ENCODE data around the gene MRPS26.
A peak's percentile ranks its signal among the peaks of the same experiment; 100 is the strongest.

MRPS26 gene

DNA sequence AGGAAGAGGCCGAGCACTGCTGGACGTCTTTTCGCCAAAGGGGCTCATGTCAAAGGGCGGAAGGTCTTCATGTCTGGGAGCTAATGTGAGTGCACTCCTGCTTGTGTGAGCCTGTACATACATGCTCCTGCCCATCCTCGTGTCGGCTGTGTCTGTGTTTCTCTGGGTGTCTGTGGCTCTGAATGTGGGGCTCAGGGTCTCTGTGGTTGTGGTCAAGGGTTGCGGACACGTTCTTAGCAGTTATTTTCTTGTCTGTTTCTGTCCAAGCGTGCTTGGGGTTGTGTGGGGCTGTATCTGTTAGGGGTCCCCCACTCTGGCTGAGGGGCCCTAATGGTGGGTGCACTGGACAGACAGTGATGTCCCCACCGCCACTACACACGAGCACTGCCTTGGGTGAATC, 35.8 kb downstream of the MRPS26 start:
- ATAC-seq (no peak), DNase-seq (no peak)
- no peaks in the 10 kb centered on the region for H3K9me3 Mint-ChIP-seq
- peaks cover 38% of the 10 kb centered on the region for H3K4me1 Mint-ChIP-seq
- no peak overlapping the region for H3K4me3 Mint-ChIP-seq
- H3K27me3 Mint-ChIP-seq, result peaks cover 59% of the 10 kb centered on the region
- no peak overlapping the region for H3K27ac Mint-ChIP-seq

DNA sequence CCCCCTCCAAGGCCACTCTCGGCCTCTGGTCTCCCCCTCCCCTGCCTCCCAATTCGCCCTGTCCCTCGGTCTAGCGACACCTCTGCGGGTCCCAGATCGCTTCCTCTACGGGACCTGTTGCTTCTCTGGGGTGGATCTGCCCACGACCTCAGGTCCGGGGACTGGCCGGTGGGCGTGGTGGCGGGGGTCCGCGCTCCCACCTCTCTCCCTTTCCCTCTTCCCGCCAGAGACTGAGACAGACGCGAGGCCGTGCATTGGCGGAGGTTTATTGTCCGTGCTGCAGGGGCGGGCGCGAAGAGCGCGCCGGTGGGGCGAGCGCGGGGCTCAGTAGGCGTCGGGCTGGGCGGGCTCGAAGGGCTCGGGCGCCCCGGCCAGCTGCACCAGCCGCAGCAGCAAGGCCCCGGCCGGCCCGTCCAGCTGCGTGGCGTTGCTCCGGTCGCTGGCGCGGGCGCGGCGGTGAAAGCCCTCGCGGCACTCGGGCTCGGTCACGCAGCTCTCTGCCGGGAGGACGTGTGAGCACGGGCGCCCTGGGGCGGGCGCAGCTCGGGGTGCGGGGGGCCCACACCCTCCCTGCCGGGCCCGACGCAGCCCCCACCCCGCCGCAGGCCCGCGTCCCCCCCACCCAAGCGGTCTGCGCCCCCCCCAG, 36.6 kb downstream of the MRPS26 start:
- no peaks in the 10 kb centered on the region for H3K9me3 Mint-ChIP-seq
- no peak overlapping the region for H3K27ac Mint-ChIP-seq
- peak; percentile 67 for ATAC-seq
- H3K4me1 Mint-ChIP-seq, result peaks cover 30% of the 10 kb centered on the region
- H3K27me3 Mint-ChIP-seq, result peaks cover 59% of the 10 kb centered on the region
- H3K4me3 Mint-ChIP-seq, result peak overlapping the region; percentile 54 to 68
- no peak for DNase-seq

DNA sequence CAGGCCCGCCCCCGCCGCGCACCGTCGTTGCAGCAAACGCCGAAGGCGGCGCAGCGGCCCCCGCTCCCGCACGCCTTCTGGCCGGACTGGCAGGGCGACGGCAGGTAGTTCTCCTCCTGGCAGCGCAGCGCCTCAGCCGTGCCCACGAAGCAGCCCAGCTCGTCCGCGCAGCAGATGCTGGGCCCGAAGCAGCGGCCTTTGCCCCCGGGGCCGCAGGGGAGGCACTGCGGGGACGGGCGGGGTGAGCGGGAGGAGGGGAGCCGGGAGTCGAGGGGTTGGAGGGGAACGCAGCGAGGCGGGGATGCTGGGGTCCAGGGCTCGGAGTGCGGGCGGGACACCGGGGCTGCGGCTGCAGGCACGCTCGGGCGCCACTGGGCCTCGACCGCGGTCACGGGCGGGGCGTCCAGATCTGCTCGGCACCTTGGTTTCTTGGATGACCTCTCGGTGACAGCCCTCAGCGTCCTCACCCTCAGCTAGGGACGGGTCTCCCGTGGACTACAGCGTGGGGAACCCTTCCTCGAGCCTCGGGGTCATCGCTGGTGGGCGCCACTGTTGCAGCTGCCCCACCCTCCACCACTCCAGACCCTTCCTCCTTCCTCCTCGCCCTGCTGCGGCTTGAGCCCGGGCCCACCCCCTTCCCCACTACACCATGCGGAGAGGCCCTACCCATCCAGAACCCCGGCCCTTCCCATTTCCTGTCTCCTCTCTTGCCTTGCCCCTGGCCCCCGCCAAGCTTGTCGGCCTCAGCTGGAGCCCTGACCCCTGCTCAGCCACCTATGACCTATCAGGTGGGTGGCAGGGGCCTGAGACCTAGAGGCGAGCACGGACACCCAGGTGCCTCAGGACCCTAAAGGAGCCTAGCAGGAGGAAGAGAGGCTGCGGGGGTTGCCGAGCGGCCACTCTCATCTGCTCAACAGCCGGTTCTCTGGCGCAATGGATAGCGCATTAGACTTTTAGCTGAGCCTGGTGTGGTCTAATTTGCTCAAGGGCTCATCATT, 37.4 kb downstream of the MRPS26 start:
- Mint-ChIP-seq H3K27me3 (peaks cover 59% of the 10 kb centered on the region), H3K4me1 (peaks cover 24% of the 10 kb centered on the region), H3K4me3 (peak overlapping the region; percentile 44 to 81), H3K27ac (no peak overlapping the region), H3K9me3 (no peaks in the 10 kb centered on the region)
- no peak for DNase-seq
- ATAC-seq, result peak; percentile 50

DNA sequence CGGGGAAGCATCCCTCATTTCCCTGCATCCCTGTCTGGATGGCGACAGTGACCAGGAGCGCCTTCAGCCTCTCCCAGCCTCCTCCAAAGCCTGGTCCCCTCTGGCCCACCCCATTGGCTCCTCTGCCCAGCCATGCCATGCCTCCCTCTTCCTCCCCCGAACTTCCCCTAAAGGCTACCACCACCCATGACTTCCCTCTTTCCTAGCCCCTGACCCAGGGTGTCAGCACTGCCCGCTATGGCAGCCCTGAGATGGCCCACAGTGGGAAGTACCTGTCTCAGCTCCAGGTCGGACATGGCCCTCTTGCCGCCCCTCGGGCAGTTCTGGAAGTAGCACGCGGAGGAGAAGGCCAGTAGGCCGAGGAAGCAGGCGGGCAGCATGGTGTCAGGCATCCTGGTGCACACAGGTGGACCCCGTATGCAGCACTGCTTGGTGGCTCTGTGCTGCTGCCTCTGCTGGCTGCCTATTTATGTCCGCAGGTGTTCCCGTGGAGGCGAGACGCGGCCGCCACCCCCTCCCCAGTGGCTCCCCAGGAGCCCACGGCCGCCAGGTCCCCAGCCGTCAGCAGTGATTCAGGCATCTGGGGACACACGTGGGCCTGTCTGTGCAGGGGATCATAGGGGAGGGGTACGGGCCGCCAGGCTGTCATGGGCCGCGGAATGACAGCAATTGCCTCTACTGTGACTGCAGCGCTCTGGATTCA, 38.6 kb downstream of the MRPS26 start, which contains the start of gene AVP:
Gene AVP (minus strand): TSS at position 442 of the 703 bp plus-strand sequence. CDS start 50 bp downstream, at position 392.
- ATAC-seq, result no peak
- H3K4me1 Mint-ChIP-seq, result peaks cover 24% of the 10 kb centered on the region
- peak within 1 kb of the TSS; percentile 44 to 81 for H3K4me3 Mint-ChIP-seq

DNA sequence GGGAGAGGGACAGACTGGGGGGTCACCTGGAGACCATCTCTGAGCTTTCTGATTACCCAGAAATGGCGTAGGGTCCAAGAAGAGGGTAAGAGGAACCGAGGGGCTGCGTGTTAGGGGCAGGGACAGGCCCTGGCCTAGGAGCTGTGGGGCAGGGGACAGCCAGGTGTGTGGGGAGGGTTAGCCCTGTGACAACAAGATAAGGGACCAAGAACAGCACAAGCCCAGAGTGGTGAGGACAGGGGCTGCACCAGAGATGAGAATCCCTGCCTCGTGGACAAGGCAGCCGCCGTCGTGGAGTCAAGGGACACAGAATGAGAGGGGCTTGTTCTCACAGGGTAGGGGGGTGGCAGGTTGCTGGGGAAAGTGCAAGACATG, 39.1 kb downstream of the MRPS26 start:
- Mint-ChIP-seq H3K27ac (peak overlapping the region in 1 of 2 donors; percentile 27), H3K4me1 (peaks cover 25% of the 10 kb centered on the region), H3K27me3 (peaks cover 49% of the 10 kb centered on the region), H3K4me3 (no peak overlapping the region), H3K9me3 (no peaks in the 10 kb centered on the region)
- DNase-seq (no peak), ATAC-seq (no peak)

More for the DNA sequence above, 38.6 kb downstream of the MRPS26 start, which contains the start of gene AVP:
- DNase-seq, result no peak
- peak within 1 kb of the TSS in 1 of 2 donors; percentile 27 for H3K27ac Mint-ChIP-seq
- H3K27me3 Mint-ChIP-seq, result peaks cover 51% of the 10 kb centered on the region
- no peaks in the 10 kb centered on the region for H3K9me3 Mint-ChIP-seq

DNA sequence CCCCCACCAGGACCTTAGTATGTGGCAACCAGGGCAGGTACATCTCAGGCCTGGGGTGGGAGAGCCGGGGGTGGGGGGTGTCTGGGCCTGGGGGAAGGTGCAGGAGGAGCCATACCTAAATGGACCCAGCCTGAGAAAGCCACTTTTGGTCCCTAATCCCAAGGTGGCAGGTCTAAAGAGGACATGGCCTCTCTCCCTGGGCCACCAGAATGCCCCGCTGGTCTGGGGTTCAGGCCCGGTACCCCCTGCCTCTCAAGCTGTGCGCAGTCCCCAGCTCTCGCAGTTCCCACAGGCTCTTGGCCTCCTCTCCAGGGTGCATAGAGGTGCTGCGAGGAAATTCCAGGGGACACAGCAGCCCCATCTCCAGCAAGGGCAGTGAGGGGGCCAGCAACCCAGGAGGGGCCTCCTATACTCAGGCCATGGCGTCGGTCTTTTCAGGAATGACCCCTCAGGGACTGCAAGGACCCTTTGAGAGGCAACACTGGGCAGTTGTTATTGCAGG, 39.8 kb downstream of the MRPS26 start:
- Mint-ChIP-seq H3K4me3 (no peak overlapping the region), H3K27me3 (peaks cover 43% of the 10 kb centered on the region), H3K4me1 (peaks cover 31% of the 10 kb centered on the region), H3K9me3 (no peaks in the 10 kb centered on the region), H3K27ac (no peak overlapping the region)
- DNase-seq (no peak), ATAC-seq (no peak)

DNA sequence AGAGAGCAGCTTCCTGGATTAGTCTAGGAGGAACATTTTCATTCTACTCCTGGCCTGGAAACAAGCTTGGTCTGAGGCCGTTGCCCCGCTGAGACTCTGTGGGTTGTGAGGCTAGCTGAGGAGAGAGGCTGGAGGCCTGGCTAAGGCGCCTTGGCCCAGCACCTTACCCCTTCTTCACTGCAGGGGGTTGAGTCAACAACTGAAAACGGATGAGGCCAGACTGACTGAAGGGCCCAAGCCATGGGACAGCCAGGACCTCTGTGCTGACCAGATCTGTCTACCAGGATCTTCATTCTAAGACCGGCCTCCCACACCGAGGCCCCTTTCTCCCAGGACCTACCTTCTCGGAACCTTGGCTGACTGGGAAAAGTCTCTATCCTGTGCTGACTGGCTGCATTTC, 42.2 kb downstream of the MRPS26 start:
- Mint-ChIP-seq H3K27ac (no peak overlapping the region), H3K4me1 (peaks cover 41% of the 10 kb centered on the region), H3K27me3 (peaks cover 22% of the 10 kb centered on the region), H3K4me3 (no peak overlapping the region), H3K9me3 (no peaks in the 10 kb centered on the region)
- DNase-seq (no peak), ATAC-seq (no peak)

DNA sequence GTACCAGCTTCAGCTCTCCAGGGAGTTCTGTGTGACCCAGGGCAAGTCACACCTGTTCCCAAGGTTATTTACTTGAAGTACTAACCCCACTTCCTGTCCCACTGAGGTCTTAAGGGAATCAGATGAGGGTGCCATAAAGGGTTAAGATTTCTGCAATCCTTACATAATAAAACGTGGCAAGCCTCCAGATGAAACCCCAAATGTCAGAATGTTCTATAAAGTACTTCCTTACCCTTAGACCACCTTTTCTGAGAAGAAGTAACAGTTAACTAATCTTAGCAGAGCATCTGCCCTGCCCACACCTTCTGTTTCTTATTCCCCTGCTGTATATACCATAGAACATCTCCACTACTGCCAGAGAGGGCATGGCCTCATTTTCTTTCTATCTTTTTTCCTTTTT, 44.7 kb downstream of the MRPS26 start:
- Mint-ChIP-seq H3K27me3 (no peaks in the 10 kb centered on the region), H3K27ac (no peak overlapping the region), H3K9me3 (no peaks in the 10 kb centered on the region), H3K4me1 (peaks cover 32% of the 10 kb centered on the region), H3K4me3 (no peak overlapping the region)
- DNase-seq (no peak), ATAC-seq (no peak)

DNA sequence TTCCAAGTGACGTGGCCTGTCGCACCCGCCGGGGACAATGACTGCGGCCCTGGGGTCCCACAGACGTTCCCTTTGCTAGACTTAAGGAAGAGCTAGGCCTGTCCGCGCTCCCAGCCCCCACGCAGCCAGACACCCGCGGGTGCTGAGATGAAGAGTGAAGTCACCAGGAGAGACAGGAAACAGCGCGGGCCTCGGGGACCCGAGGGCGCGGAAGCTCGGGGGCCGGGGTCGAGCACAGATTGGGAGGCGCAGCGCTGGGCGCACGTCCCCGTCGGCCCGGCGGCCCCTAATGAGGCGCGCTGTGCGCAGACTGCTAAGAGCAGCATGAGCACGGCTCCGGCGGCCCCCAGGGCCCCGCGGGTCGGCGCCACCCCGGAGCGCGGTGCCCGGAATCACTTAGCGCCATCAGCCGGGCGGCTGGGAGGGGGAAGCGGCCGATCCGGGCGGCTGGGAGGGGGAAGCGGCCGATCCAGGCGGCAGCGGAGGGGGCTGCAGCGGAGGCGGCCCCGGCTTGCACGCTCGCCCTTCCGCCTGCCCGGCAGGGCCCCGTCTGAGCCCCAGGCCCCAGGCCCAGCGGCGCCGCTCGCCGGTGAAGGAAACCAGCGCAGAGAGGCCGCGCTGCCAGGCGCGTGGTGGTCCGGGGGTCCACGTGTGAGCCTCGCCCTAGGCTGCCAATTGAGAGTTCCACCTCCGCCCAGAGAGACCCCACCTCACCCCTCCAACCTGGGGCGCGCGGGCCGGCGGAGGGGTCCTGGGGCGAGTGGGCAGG, 46.9 kb downstream of the MRPS26 start:
- ATAC-seq (peak; percentile 80), DNase-seq (peak; percentile 54 to 66)
- peak overlapping the region; percentile 92 to 94 for H3K4me3 Mint-ChIP-seq
- H3K4me1 Mint-ChIP-seq, result peaks cover 32% of the 10 kb centered on the region
- no peaks in the 10 kb centered on the region for H3K9me3 Mint-ChIP-seq
- no peaks in the 10 kb centered on the region for H3K27me3 Mint-ChIP-seq
- H3K27ac Mint-ChIP-seq, result peak overlapping the region; percentile 97 to 99

DNA sequence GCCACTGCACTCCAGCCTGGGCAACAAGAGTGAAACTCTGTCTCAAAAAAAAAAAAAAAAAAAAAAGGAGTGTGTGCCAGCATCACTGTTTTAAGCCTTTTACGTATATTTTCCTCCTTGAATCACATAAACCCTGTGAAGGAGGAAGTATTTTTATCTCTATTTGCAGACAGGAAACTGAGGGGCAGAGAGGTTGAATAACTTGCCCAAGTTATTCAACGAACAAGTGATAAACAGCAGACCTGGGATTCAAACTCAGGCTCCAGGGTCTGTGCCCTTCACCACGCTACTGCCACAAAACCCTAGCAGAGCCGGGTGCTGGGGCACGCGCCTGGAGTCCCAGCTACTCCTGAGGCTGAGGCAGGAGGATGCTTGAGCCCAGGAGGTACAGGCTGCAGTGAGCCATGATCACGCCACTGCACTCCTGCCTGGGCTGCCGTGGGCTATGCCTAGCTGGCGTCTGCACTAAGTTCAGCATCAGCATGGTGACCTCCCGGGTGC, 48.1 kb downstream of the MRPS26 start:
- no peak for ATAC-seq
- Mint-ChIP-seq H3K4me3 (peak overlapping the region; percentile 60 to 72), H3K4me1 (peaks cover 32% of the 10 kb centered on the region), H3K27ac (peak overlapping the region; percentile 87 to 94), H3K27me3 (no peaks in the 10 kb centered on the region), H3K9me3 (no peaks in the 10 kb centered on the region)
- DNase-seq, result no peak

DNA sequence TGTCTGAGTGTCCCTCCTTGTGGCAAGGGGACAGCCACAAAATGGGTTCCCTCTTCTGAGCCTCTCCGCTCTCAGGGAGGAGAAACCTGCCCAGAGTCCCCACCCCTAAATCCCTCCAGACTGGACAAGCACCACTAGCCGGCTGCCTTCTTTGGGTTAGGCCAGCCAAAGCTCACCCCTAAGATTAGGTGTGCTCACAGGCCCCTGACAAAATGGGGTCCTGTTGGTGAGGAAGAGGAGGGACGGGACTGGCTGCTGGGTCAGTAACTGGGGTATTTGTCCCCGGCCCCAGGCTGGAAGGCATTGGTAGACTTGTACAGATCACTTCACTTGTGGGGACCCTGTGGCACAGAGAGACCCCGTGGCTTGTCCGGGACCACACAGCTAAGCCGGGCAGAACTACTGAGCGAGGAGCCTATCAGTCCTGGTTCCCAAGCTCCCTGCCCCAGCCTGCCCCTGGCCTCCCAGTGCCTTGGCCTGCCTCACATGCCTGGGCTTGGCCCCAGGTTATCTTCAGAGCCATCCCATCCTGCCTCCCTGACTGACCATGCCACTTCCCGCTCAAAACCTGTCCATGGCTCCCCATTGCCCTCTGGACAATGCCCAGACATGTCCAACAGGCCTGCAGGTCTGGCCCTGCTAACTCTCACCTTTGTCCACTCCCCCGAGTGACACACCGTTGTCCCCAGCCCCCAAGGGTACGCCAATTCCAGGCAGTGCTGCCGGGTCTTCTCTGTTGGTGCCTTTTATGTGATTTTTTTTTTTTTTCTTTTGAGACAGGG, 49.2 kb downstream of the MRPS26 start:
- H3K4me1 Mint-ChIP-seq, result peaks cover 31% of the 10 kb centered on the region
- no peaks in the 10 kb centered on the region for H3K9me3 Mint-ChIP-seq
- no peak for DNase-seq
- H3K4me3 Mint-ChIP-seq, result peak overlapping the region in 1 of 2 donors; percentile 24
- peak overlapping the region in 1 of 2 donors; percentile 95 for H3K27ac Mint-ChIP-seq
- H3K27me3 Mint-ChIP-seq, result no peaks in the 10 kb centered on the region
- ATAC-seq, result no peak
